BE2C (cell line): Measurements from ENCODE around the gene CDH11.

Experiments used
- DNase-seq: peaks from one replicate; pipeline ENCODE4 v3.0.0-alpha.2; 2020
- H3K27me3 ChIP-seq: fragments of 250-450 bp; sonication (Bioruptor Pico); 2 replicates; pipeline ENCODE4 v1.5.1; 2020; ENCODE audit warnings: mild to moderate bottlenecking
- H3K36me3 ChIP-seq: fragments of 250-450 bp; sonication (Bioruptor Pico); 2 replicates; pipeline ENCODE4 v1.5.1; 2020; ENCODE audit warnings: mild to moderate bottlenecking
- H3K4me1 ChIP-seq: fragments of 250-450 bp; sonication (Bioruptor Pico); 2 replicates; pipeline ENCODE4 v1.5.1; 2020
- H3K4me3 ChIP-seq: 2 replicates; pipeline ENCODE4 v1.5.1; 2011; ENCODE audit warnings: low read depth, low read length
- H3K9me3 ChIP-seq: fragments of 250-450 bp; sonication (Bioruptor Pico); 2 replicates; pipeline ENCODE4 v1.5.1; 2020
- TF ChIP-seq, protein P1 (sequence below): IDR thresholded peaks from 2 replicates; pipeline ENCODE4 v1.5.1; 2012; ENCODE audit warnings: mild to moderate bottlenecking, low read depth, low read length

Gene CDH11

DNA sequence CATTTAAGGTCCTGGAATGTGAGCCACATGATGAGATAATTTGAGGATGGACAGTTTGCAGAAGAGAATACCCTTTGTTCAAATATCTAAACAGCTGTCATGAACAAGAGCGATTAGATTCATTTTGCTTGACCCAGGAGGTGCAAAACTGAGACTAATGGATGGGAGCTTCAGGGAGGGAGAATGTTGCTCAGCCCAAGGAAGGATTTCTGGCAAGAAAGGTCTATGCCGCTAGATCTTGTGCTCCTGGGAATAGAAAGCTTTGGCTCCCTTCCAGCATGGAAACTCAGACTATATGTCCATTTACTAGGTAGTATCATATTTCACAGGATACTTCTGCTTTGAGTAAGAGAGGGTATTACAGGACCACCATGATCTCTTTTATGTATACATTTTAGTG, 14.8 kb upstream of the CDH11 start:
- TF ChIP-seq, protein P1, sequence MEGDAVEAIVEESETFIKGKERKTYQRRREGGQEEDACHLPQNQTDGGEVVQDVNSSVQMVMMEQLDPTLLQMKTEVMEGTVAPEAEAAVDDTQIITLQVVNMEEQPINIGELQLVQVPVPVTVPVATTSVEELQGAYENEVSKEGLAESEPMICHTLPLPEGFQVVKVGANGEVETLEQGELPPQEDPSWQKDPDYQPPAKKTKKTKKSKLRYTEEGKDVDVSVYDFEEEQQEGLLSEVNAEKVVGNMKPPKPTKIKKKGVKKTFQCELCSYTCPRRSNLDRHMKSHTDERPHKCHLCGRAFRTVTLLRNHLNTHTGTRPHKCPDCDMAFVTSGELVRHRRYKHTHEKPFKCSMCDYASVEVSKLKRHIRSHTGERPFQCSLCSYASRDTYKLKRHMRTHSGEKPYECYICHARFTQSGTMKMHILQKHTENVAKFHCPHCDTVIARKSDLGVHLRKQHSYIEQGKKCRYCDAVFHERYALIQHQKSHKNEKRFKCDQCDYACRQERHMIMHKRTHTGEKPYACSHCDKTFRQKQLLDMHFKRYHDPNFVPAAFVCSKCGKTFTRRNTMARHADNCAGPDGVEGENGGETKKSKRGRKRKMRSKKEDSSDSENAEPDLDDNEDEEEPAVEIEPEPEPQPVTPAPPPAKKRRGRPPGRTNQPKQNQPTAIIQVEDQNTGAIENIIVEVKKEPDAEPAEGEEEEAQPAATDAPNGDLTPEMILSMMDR: no peak
- DNase-seq: no peak
- Histone ChIP-seq H3K9me3 (no peaks in the 10 kb centered on the region), H3K4me3 (no peak overlapping the region), H3K27me3 (no peaks in the 10 kb centered on the region), H3K4me1 (no peaks in the 10 kb centered on the region), H3K36me3 (no peaks in the 10 kb centered on the region)

- no peaks in the 10 kb centered on the region for H3K36me3 ChIP-seq
- no peaks in the 10 kb centered on the region for H3K9me3 ChIP-seq
- no peaks in the 10 kb centered on the region for H3K4me1 ChIP-seq
- no peak overlapping the region for H3K4me3 ChIP-seq
- DNase-seq: no peak
- H3K27me3 ChIP-seq: peaks cover 20% of the 10 kb centered on the region
- TF ChIP-seq, protein P1: peak; percentile 55
These were observed 5.2 kb upstream of the CDH11 start for GRCh38 chr16:65126845-65127624.

DNA sequence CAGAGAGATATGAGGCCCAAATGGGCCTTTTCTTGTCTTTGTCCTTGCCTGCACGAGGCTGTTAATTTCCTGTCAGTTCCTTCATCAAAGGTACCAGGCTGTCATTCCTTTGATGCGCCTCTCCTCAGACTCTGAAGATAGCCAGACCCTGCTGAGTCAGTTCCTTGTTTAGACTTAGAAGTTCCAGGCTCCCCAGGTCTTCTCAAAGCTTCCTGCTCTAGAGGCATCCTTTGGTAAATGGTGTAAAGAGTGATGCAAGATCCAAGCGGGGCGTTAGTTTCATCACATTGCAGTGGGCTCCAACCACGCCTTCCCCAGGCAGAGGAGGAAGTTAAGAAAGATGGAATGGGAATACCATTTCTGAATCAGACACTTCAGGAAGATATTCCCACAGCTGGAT, 4.0 kb upstream of the CDH11 start:
- Histone ChIP-seq H3K27me3 (peaks cover 29% of the 10 kb centered on the region), H3K4me1 (no peaks in the 10 kb centered on the region), H3K9me3 (no peaks in the 10 kb centered on the region), H3K4me3 (no peak overlapping the region), H3K36me3 (no peaks in the 10 kb centered on the region)
- DNase-seq: no peak
- TF ChIP-seq, protein P1: no peak

- no peaks in the 10 kb centered on the region for H3K4me1 ChIP-seq
- H3K27me3 ChIP-seq: peaks cover 33% of the 10 kb centered on the region
- no peak for DNase-seq
- no peaks in the 10 kb centered on the region for H3K36me3 ChIP-seq
- H3K4me3 ChIP-seq: no peak overlapping the region
- H3K9me3 ChIP-seq: no peaks in the 10 kb centered on the region
- TF ChIP-seq, protein P1: no peak
These were observed 3.5 kb upstream of the CDH11 start for GRCh38 chr16:65125322-65125721.

GRCh38 chr16:65124596-65124995, 2.7 kb upstream of the CDH11 start:
- Histone ChIP-seq H3K4me3 (no peak overlapping the region), H3K4me1 (no peaks in the 10 kb centered on the region), H3K9me3 (no peaks in the 10 kb centered on the region), H3K36me3 (no peaks in the 10 kb centered on the region), H3K27me3 (peaks cover 33% of the 10 kb centered on the region)
- no peak for DNase-seq
- TF ChIP-seq, protein P1: no peak

DNA sequence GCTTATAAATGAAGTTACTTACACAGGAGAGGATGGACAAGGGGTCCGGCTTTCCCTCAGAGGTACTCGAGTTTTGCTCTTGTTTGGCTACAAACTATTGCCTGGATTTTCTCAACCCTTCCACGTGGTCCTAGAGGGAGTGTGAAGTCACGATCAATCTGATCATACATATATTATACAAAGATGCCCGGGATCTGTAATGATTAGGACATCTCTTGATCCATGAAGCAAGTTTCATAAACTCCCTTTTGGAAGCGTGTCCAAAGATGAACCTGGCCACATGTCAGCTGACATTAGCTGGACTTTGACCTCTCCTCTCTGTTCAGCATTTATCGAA, 2.3 kb upstream of the CDH11 start:
- Histone ChIP-seq H3K9me3 (no peaks in the 10 kb centered on the region), H3K36me3 (no peaks in the 10 kb centered on the region), H3K4me3 (no peak overlapping the region), H3K4me1 (no peaks in the 10 kb centered on the region), H3K27me3 (peaks cover 33% of the 10 kb centered on the region)
- DNase-seq: no peak
- TF ChIP-seq, protein P1: no peak
